HepG2 (cell line): Measurements from ENCODE around the gene LGALS4. TPM values are rescaled to one million over a fixed set of nuclear protein-coding genes. Genes with fewer than 3 reads are reported as not detected.

Source experiments
- BCL3 ChIP-seq: sonication (generic); formaldehyde crosslinking; IDR thresholded peaks from 2 replicates; pipeline ENCODE4 v1.5.1; 2020; ENCODE audit warnings: mild to moderate bottlenecking, missing genetic modification reagents, moderate library complexity
- ELF1 ChIP-seq: sonication (generic); formaldehyde crosslinking; IDR thresholded peaks from 2 replicates; pipeline ENCODE4 v1.4.0; 2020; ENCODE audit warnings: missing genetic modification reagents
- ETV6 ChIP-seq: sonication (generic); formaldehyde crosslinking; conservative IDR thresholded peaks from 2 replicates; pipeline ENCODE4 v1.4.0; 2020; ENCODE audit warnings: missing genetic modification reagents
- FLYWCH1 ChIP-seq: sonication (generic); formaldehyde crosslinking; IDR thresholded peaks from 2 replicates; pipeline ENCODE4 v1.8.1; 2023; ENCODE audit warnings: mild to moderate bottlenecking, missing genetic modification reagents
- GFI1 ChIP-seq: sonication (generic); formaldehyde crosslinking; IDR thresholded peaks from 2 replicates; pipeline ENCODE4 v1.5.0; 2020; ENCODE audit warnings: missing genetic modification reagents, mild to moderate bottlenecking, borderline replicate concordance
- HHEX ChIP-seq: IDR thresholded peaks from 2 replicates; pipeline ENCODE4 v1.6.1; 2016; ENCODE audit warnings: control low read depth
- HIC2 ChIP-seq: sonication (generic); formaldehyde crosslinking; IDR thresholded peaks from 2 replicates; pipeline ENCODE4 v1.9.0; 2022; ENCODE audit warnings: low read depth, missing genetic modification reagents
- HOXA9 ChIP-seq: sonication (generic); formaldehyde crosslinking; IDR thresholded peaks from 2 replicates; pipeline ENCODE4 v1.8.1; 2022; ENCODE audit warnings: missing genetic modification reagents, mild to moderate bottlenecking, moderate library complexity, borderline replicate concordance
- MYC ChIP-seq: sonication (generic); formaldehyde crosslinking; IDR thresholded peaks from 2 replicates; pipeline ENCODE4 v1.9.0; 2021; ENCODE audit warnings: missing genetic modification reagents, borderline replicate concordance
- NAIF1 ChIP-seq: sonication (generic); formaldehyde crosslinking; IDR thresholded peaks from 2 replicates; pipeline ENCODE4 v1.5.0; 2020; ENCODE audit warnings: mild to moderate bottlenecking, missing genetic modification reagents, borderline replicate concordance
- NFYB ChIP-seq: sonication (generic); formaldehyde crosslinking; IDR thresholded peaks from 2 replicates; pipeline ENCODE4 v1.4.0; 2020; ENCODE audit warnings: missing genetic modification reagents
- RAD21 ChIP-seq: fragments of 450-650 bp; formaldehyde crosslinking; IDR thresholded peaks from 2 replicates; pipeline ENCODE4 v1.5.0; 2020; ENCODE audit warnings: mild to moderate bottlenecking
- SUZ12 ChIP-seq: fragments of 150-350 bp; IDR thresholded peaks from 2 replicates; pipeline ENCODE4 v1.6.1; 2014; ENCODE audit warnings: low read depth, low read length
- TAF1 ChIP-seq: sonication (generic); formaldehyde crosslinking; IDR thresholded peaks from 2 replicates; pipeline ENCODE4 v1.4.0; 2020; ENCODE audit warnings: missing genetic modification reagents
- THAP11 ChIP-seq: IDR thresholded peaks from 2 replicates; pipeline ENCODE4 v1.6.1; 2016; ENCODE audit warnings: missing biosample characterization, missing genetic modification reagents
- WIZ ChIP-seq: sonication (generic); formaldehyde crosslinking; IDR thresholded peaks from 2 replicates; pipeline ENCODE4 v1.5.1; 2020; ENCODE audit warnings: mild to moderate bottlenecking, missing genetic modification reagents
- XRCC5 ChIP-seq: fragments of 200-400 bp; formaldehyde crosslinking; optimal IDR thresholded peaks from 2 replicates; pipeline ENCODE3; 2017; ENCODE audit warnings: mild to moderate bottlenecking, low read length
- ZBTB2 ChIP-seq: sonication (generic); formaldehyde crosslinking; IDR thresholded peaks from 2 replicates; pipeline ENCODE4 v1.8.0; 2022; ENCODE audit warnings: low read depth, missing genetic modification reagents
- ZHX1 ChIP-seq: sonication (generic); formaldehyde crosslinking; IDR thresholded peaks from 2 replicates; pipeline ENCODE4 v1.8.1; 2022; ENCODE audit warnings: low read depth, mild to moderate bottlenecking, missing genetic modification reagents
- ZNF256 ChIP-seq: sonication (generic); formaldehyde crosslinking; conservative IDR thresholded peaks from 2 replicates; pipeline ENCODE4 v1.4.0; 2020; ENCODE audit warnings: missing genetic modification reagents
- ZNF282 ChIP-seq: fragments of 450-650 bp; IDR thresholded peaks from 2 replicates; pipeline ENCODE4 v1.6.1; 2018; ENCODE audit not compliant: partially characterized antibody
- ZNF350 ChIP-seq: sonication (generic); formaldehyde crosslinking; IDR thresholded peaks from 2 replicates; pipeline ENCODE4 v1.4.0; 2020; ENCODE audit warnings: mild to moderate bottlenecking, low read depth, missing genetic modification reagents, borderline replicate concordance
- ZNF614 ChIP-seq: IDR thresholded peaks from 2 replicates; pipeline ENCODE4 v1.6.1; 2018; ENCODE audit warnings: missing biosample characterization, missing genetic modification reagents, inconsistent platforms, borderline replicate concordance
- polyA plus RNA-seq, 8 experiments: library from polyadenylated mRNA; depleted of rRNA in 3 of 8; stranded (reverse) in 7 of 8; unstranded in 1 of 8; fragments of >200 nt; fragmentation: Illumina TruSeq in 4 of 8; extraction: Trizol in 4 of 8; gene quantifications; 2 replicates each; pipeline versions ENCODE4 v1.2.1 to v1.2.3, GENCODE V29; 2011 to 2016; ENCODE audit warnings: low read depth in 4 of 8, missing spikeins in 1 of 8, mixed read lengths in 1 of 8; ENCODE audit not compliant: insufficient read depth in 1 of 8
- total RNA-seq, 5 experiments: library from RNA; depleted of rRNA; stranded (reverse); fragments of >200 nt; fragmentation: Illumina TruSeq; extraction: Trizol; gene quantifications; 2 replicates each; pipeline ENCODE4 v1.2.3, GENCODE V29; 2016; ENCODE audit warnings: low read depth in 1 of 5

The LGALS4 gene
- total and polyA plus RNA-seq, 2 of the 13 experiments (the other 11 are each of a cell fraction or from before 2014, with no cell fraction given), result 0.24 to 0.71 TPM

GRCh38 chr19:38849147-38849859 is 36.6 kb upstream of the LGALS4 start (continued):
- no peak for TF ChIP-seq HIC2 (CRISPR knock-in tag)
- no peak for TF ChIP-seq XRCC5
- peak; percentile 23; the same call in 1 of the 2 replicates for TF ChIP-seq RAD21 (CRISPR knock-in tag)
- TF ChIP-seq GFI1 (CRISPR knock-in tag), result peak; percentile 58; the same call in 1 of the 2 replicates
- no peak; the same call in 1 of the 2 replicates for TF ChIP-seq TAF1
- no peak; the same call in 1 of the 2 replicates for TF ChIP-seq ZHX1 (CRISPR knock-in tag)
- peak; percentile 55; the same call in 1 of the 2 replicates for TF ChIP-seq THAP11 (CRISPR knock-in tag)
- no peak for TF ChIP-seq SUZ12
- TF ChIP-seq ZNF256 (CRISPR knock-in tag), result no peak
- no peak; the same call in 1 of the 2 replicates for TF ChIP-seq ETV6
- no peak; the same call in 1 of the 2 replicates for TF ChIP-seq ZNF350 (CRISPR knock-in tag)
- TF ChIP-seq ELF1 (CRISPR knock-in tag), result no peak
- no peak for TF ChIP-seq FLYWCH1
- TF ChIP-seq HOXA9, result peak; percentile 82; the same call in 1 of the 2 replicates
- TF ChIP-seq NAIF1 (CRISPR knock-in tag), result 0 out of 2 replicates have a peak, but pooled peaks have one; percentile 46
- TF ChIP-seq ZBTB2 (CRISPR knock-in tag), result peak; percentile 87
- TF ChIP-seq BCL3, result 0 out of 2 replicates have a peak, but pooled peaks have one; percentile 40
- peak; percentile 83; the same call in 1 of the 2 replicates for TF ChIP-seq MYC (CRISPR knock-in tag)
- TF ChIP-seq WIZ (CRISPR knock-in tag), result no peak
- TF ChIP-seq NFYB, result 0 out of 2 replicates have a peak, but pooled peaks have one; percentile 36
- TF ChIP-seq ZNF614 (CRISPR knock-in tag), result no peak
- no peak for TF ChIP-seq ZNF282
- TF ChIP-seq HHEX (CRISPR knock-in tag), result no peak
